Activated CD8-positive, alpha-beta memory T cell treated with anti-CD3 and anti-CD28 coated beads, Interleukin-2, amount 50 U/mL, for 24 hours (primary cell): ENCODE measurements around the gene PPP6R1.
A peak's percentile ranks its signal among the peaks of the same experiment; 100 is the strongest.

Experiments used
- DNase-seq: peaks from one replicate; pipeline ENCODE4 v3.0.0-alpha.2; 2020; ENCODE audit errors: extremely low read depth

Gene PPP6R1

GRCh38 chr19:55283548-55284377 lies 24.9 kb upstream of the PPP6R1 start, which contains the start of gene BRSK1:
TSS of gene BRSK1 (plus strand) at chr19:55283997. CDS start at chr19:55284443, 446 bp downstream.
- DNase-seq: no peak

GRCh38 chr19:55279770-55280643 lies 21.2 kb upstream of the PPP6R1 start, which contains the start of gene HSPBP1:
TSS of gene HSPBP1 (minus strand) at chr19:55280110. CDS start at chr19:55279608, 502 bp downstream.
- DNase-seq: peak; percentile 85

GRCh38 chr19:55279340-55279739 lies 20.5 kb upstream of the PPP6R1 start:
- DNase-seq: no peak

- DNase-seq: no peak
Measured at GRCh38 chr19:55278391-55279135, 19.7 kb upstream of the PPP6R1 start.

- DNase-seq: no peak
Measured at GRCh38 chr19:55277494-55277893, 18.7 kb upstream of the PPP6R1 start.

GRCh38 chr19:55276720-55277430 lies 18.1 kb upstream of the PPP6R1 start:
- no peak for DNase-seq

- DNase-seq: no peak
Measured at GRCh38 chr19:55275851-55276719, 17.3 kb upstream of the PPP6R1 start.

GRCh38 chr19:55273978-55274707 lies 15.3 kb upstream of the PPP6R1 start:
- no peak for DNase-seq

- no peak for DNase-seq
Measured at GRCh38 chr19:55272142-55272541, 13.3 kb upstream of the PPP6R1 start.

GRCh38 chr19:55270172-55270942 lies 11.5 kb upstream of the PPP6R1 start:
- DNase-seq: no peak

GRCh38 chr19:55269299-55269698 lies 10.5 kb upstream of the PPP6R1 start:
- DNase-seq: no peak

GRCh38 chr19:55266840-55267239 lies 8.0 kb upstream of the PPP6R1 start:
- DNase-seq: no peak

- DNase-seq: no peak
Measured at GRCh38 chr19:55266404-55266803, 7.6 kb upstream of the PPP6R1 start.

GRCh38 chr19:55265723-55266386 lies 7.0 kb upstream of the PPP6R1 start:
- DNase-seq: no peak

- DNase-seq: no peak
Measured at GRCh38 chr19:55265173-55265572, 6.4 kb upstream of the PPP6R1 start.

GRCh38 chr19:55264531-55264930 lies 5.7 kb upstream of the PPP6R1 start:
- DNase-seq: no peak

GRCh38 chr19:55262359-55262758 lies 3.5 kb upstream of the PPP6R1 start:
- DNase-seq: no peak

- DNase-seq: no peak
Measured at GRCh38 chr19:55261671-55262126, 2.9 kb upstream of the PPP6R1 start.
